Activated naive CD4-positive, alpha-beta T cell treated with anti-CD3 and anti-CD28 coated beads for 36 hours (primary cell): ENCODE results near the gene ETS2. TPM values are rescaled to one million over a fixed set of nuclear protein-coding genes. Genes with fewer than 3 reads are reported as not detected.
A peak's percentile ranks its signal among the peaks of the same experiment; 100 is the strongest.
"Not testable (repeated sequence)": the region's sequence is repeated elsewhere in the genome, so short reads cannot be mapped to it uniquely, and the experiment has no call there.

Experiments used
- CTCF ChIA-PET: fragments of 350-600 bp; sonication (Branson Sonifier 250); formaldehyde crosslinking; loops from one replicate; lab custom pipeline; 2021; ENCODE audit warnings: antibody characterized with exemption; lab: Charles Lee
- DNase-seq: peaks from one replicate; pipeline ENCODE4 v3.0.0-alpha.2; 2020
- H3K27ac Mint-ChIP-seq: one replicate; pipeline ENCODE4 v1.8.0; 2021; ENCODE audit warnings: mild to moderate bottlenecking, mixed read lengths
- H3K27me3 Mint-ChIP-seq: one replicate; pipeline ENCODE4 v1.8.0; 2021; ENCODE audit warnings: low read depth, mixed read lengths
- H3K36me3 Mint-ChIP-seq: one replicate; pipeline ENCODE4 v1.8.0; 2021; ENCODE audit warnings: low read depth, mixed read lengths
- H3K4me1 Mint-ChIP-seq: one replicate; pipeline ENCODE4 v1.8.0; 2021; ENCODE audit warnings: low read depth, mixed read lengths
- H3K4me3 Mint-ChIP-seq: one replicate; pipeline ENCODE4 v1.8.0; 2021; ENCODE audit warnings: mild to moderate bottlenecking, moderate library complexity, mixed read lengths
- H3K9me3 Mint-ChIP-seq: one replicate; pipeline ENCODE4 v1.8.0; 2021; ENCODE audit warnings: mixed read lengths
- intact Hi-C: fragments of 100-400 bp; cut with micrococcal nuclease; formaldehyde crosslinking; loops from one replicate; pipeline ENCODE4 v1.15.1; 2023
- total RNA-seq, 2 experiments: library from RNA; stranded (reverse); gene quantifications; one replicate each; pipeline ENCODE4 v1.2.3, GENCODE V29; 2021

ETS2 gene
- total RNA-seq, 2 experiments from 2014 or later: 22.4 to 25.6 TPM

GRCh38 chr21:38823737-38824123 lies 18.0 kb downstream of the ETS2 start:
- Mint-ChIP-seq H3K36me3 (peaks cover 47% of the 10 kb centered on the region), H3K27me3 (no peaks in the 10 kb centered on the region), H3K4me3 (no peak overlapping the region), H3K27ac (no peak overlapping the region), H3K4me1 (no peaks in the 10 kb centered on the region), H3K9me3 (peaks cover 7% of the 10 kb centered on the region)
- intact Hi-C loops: no loop called here
- DNase-seq: no peak
- CTCF ChIA-PET: interaction anchor here (0.6 kb wide), 1 partner anchor 64 kb away, joined by 3 read pairs; no protein-coding TSS in a partner anchor

- H3K27me3 Mint-ChIP-seq: no peaks in the 10 kb centered on the region
- peaks cover 42% of the 10 kb centered on the region for H3K36me3 Mint-ChIP-seq
- CTCF ChIA-PET: no interaction called here
- no peak for DNase-seq
- H3K9me3 Mint-ChIP-seq: peaks cover 7% of the 10 kb centered on the region
- intact Hi-C loops: no loop called here
- H3K4me1 Mint-ChIP-seq: no peaks in the 10 kb centered on the region
- H3K4me3 Mint-ChIP-seq: no peak overlapping the region
- H3K27ac Mint-ChIP-seq: no peak overlapping the region
Measured at GRCh38 chr21:38824124-38824822, 18.5 kb downstream of the ETS2 start.

- Mint-ChIP-seq H3K4me1 (no peaks in the 10 kb centered on the region), H3K9me3 (peaks cover 7% of the 10 kb centered on the region), H3K27me3 (no peaks in the 10 kb centered on the region), H3K4me3 (no peak overlapping the region), H3K36me3 (peaks cover 33% of the 10 kb centered on the region), H3K27ac (no peak overlapping the region)
- CTCF ChIA-PET: no interaction called here
- intact Hi-C loops: no loop called here
- DNase-seq: no peak
Measured at GRCh38 chr21:38825269-38825668, 19.5 kb downstream of the ETS2 start.

GRCh38 chr21:38825921-38826320 lies 20.2 kb downstream of the ETS2 start:
- CTCF ChIA-PET: no interaction called here
- H3K9me3 Mint-ChIP-seq: peaks cover 7% of the 10 kb centered on the region
- peaks cover 30% of the 10 kb centered on the region for H3K36me3 Mint-ChIP-seq
- intact Hi-C loops: no loop called here
- H3K4me3 Mint-ChIP-seq: no peak overlapping the region
- no peak overlapping the region for H3K27ac Mint-ChIP-seq
- H3K27me3 Mint-ChIP-seq: no peaks in the 10 kb centered on the region
- no peak for DNase-seq
- peaks cover 4% of the 10 kb centered on the region for H3K4me1 Mint-ChIP-seq

GRCh38 chr21:38828111-38828510 lies 22.4 kb downstream of the ETS2 start:
- peaks cover 17% of the 10 kb centered on the region for H3K4me1 Mint-ChIP-seq
- H3K9me3 Mint-ChIP-seq, H3K27me3 Mint-ChIP-seq, intact Hi-C loops, H3K4me3 Mint-ChIP-seq, H3K27ac Mint-ChIP-seq, CTCF ChIA-PET, DNase-seq: not testable (repeated sequence)
- H3K36me3 Mint-ChIP-seq: peaks cover 15% of the 10 kb centered on the region

GRCh38 chr21:38830671-38831525 lies 25.2 kb downstream of the ETS2 start:
- CTCF ChIA-PET: interaction anchor here (1.2 kb wide), 2 partner anchors 16 to 23 kb away, joined by 3 to 4 read pairs; no protein-coding TSS in a partner anchor
- intact Hi-C loops: loop anchor here (1.0 to 2.0 kb wide), 3 partner anchors 26 to 80 kb away; partner anchors contain the start of gene ETS2
- Mint-ChIP-seq H3K4me3 (no peak overlapping the region), H3K4me1 (peaks cover 17% of the 10 kb centered on the region), H3K27me3 (no peaks in the 10 kb centered on the region), H3K36me3 (no peaks in the 10 kb centered on the region), H3K27ac (peak overlapping the region; percentile 4), H3K9me3 (peaks cover 7% of the 10 kb centered on the region)
- DNase-seq: no peak

GRCh38 chr21:38831526-38832467 lies 26.1 kb downstream of the ETS2 start:
- no peaks in the 10 kb centered on the region for H3K27me3 Mint-ChIP-seq
- peaks cover 17% of the 10 kb centered on the region for H3K4me1 Mint-ChIP-seq
- intact Hi-C loops: loop anchor here (1.0 to 2.0 kb wide), 3 partner anchors 26 to 79 kb away; partner anchors contain the start of gene ETS2
- H3K36me3 Mint-ChIP-seq: no peaks in the 10 kb centered on the region
- CTCF ChIA-PET: interaction anchor here (1.2 kb wide), 2 partner anchors 17 to 24 kb away, joined by 3 to 4 read pairs; no protein-coding TSS in a partner anchor
- H3K4me3 Mint-ChIP-seq: no peak overlapping the region
- H3K9me3 Mint-ChIP-seq: peaks cover 3% of the 10 kb centered on the region
- DNase-seq: peak; percentile 87
- H3K27ac Mint-ChIP-seq: peak overlapping the region; percentile 75

- Mint-ChIP-seq H3K4me1 (peaks cover 17% of the 10 kb centered on the region), H3K27ac (no peak overlapping the region), H3K9me3 (no peaks in the 10 kb centered on the region), H3K36me3 (no peaks in the 10 kb centered on the region), H3K4me3 (no peak overlapping the region), H3K27me3 (no peaks in the 10 kb centered on the region)
- no peak for DNase-seq
- intact Hi-C loops: no loop called here
- CTCF ChIA-PET: no interaction called here
Measured at GRCh38 chr21:38832664-38833063, 26.9 kb downstream of the ETS2 start.

GRCh38 chr21:38833117-38833516 lies 27.4 kb downstream of the ETS2 start:
- Mint-ChIP-seq H3K27ac (no peak overlapping the region), H3K27me3 (no peaks in the 10 kb centered on the region)

GRCh38 chr21:38834725-38835124 lies 29.0 kb downstream of the ETS2 start:
- Mint-ChIP-seq H3K27ac (no peak overlapping the region), H3K36me3 (no peaks in the 10 kb centered on the region), H3K4me1 (peaks cover 17% of the 10 kb centered on the region), H3K4me3 (no peak overlapping the region), H3K9me3 (no peaks in the 10 kb centered on the region), H3K27me3 (no peaks in the 10 kb centered on the region)
- intact Hi-C loops: no loop called here
- DNase-seq: no peak
- CTCF ChIA-PET: no interaction called here

More at GRCh38 chr21:38833117-38833516, 27.4 kb downstream of the ETS2 start:
- peak; percentile 16 for DNase-seq
- Mint-ChIP-seq H3K36me3 (no peaks in the 10 kb centered on the region), H3K4me1 (peaks cover 17% of the 10 kb centered on the region), H3K4me3 (no peak overlapping the region), H3K9me3 (no peaks in the 10 kb centered on the region)
- CTCF ChIA-PET: no interaction called here
- intact Hi-C loops: no loop called here

GRCh38 chr21:38837806-38838461 lies 32.2 kb downstream of the ETS2 start:
- intact Hi-C loops: no loop called here
- CTCF ChIA-PET: no interaction called here
- H3K4me3 Mint-ChIP-seq: no peak overlapping the region

More at GRCh38 chr21:38837806-38838461, 32.2 kb downstream of the ETS2 start:
- no peak for DNase-seq
- Mint-ChIP-seq H3K27ac (no peak overlapping the region), H3K4me1 (no peaks in the 10 kb centered on the region), H3K36me3 (no peaks in the 10 kb centered on the region), H3K27me3 (no peaks in the 10 kb centered on the region), H3K9me3 (no peaks in the 10 kb centered on the region)
